Right lobe of liver (tissue), 6 donors: ENCODE data around the gene CACNA1C. TPM values are rescaled to one million over a fixed set of nuclear protein-coding genes. Genes with fewer than 3 reads are reported as not detected.

Experiments used
- ATAC-seq, 4 donors: fragments of 200-7000 bp; cut with Tn5 transposase; one replicate each; pipeline ENCODE4 v1.9.1; 2020; ENCODE audit warnings: mild to moderate bottlenecking in 4 of 4, moderate library complexity in 4 of 4
- DNase-seq, 3 donors: peaks; one replicate each; pipeline ENCODE4 v3.0.0-alpha.2; 2020
- H3K27ac ChIP-seq, 3 donors: fragments of 200-600 bp; one replicate each; pipeline ENCODE4 v1.8.0; 2022
- H3K27me3 ChIP-seq, 2 donors: fragments of 200-600 bp; one replicate each; pipeline ENCODE4 v1.8.0; 2022
- H3K36me3 ChIP-seq, 4 donors: fragments of 200-600 bp; sonication (generic) in 1 of 4; one replicate each; pipeline versions ENCODE4 v1.5.1 to v1.8.0; 2017 to 2022; ENCODE audit warnings: control low read depth in 1 of 4
- H3K4me1 ChIP-seq, 4 donors: fragments of 200-600 bp; sonication (generic) in 1 of 4; one replicate each; pipeline versions ENCODE4 v1.5.1 to v1.8.0; 2017 to 2022; ENCODE audit warnings: control low read depth in 1 of 4
- H3K4me3 ChIP-seq, 3 donors: fragments of 200-600 bp; one replicate each; pipeline ENCODE4 v1.8.0; 2022
- H3K9me3 ChIP-seq, 4 donors: fragments of 200-600 bp; sonication (generic) in 1 of 4; one replicate each; pipeline versions ENCODE4 v1.5.1 to v1.8.0; 2017 to 2022; ENCODE audit warnings: control low read depth in 1 of 4
- POLR2A ChIP-seq: fragments of 450-650 bp; IDR thresholded peaks from one replicate; pipeline ENCODE4 v1.6.1; 2017; ENCODE audit warnings: antibody characterized with exemption, mild to moderate bottlenecking
- WGBS: methylation state at CpG from one replicate; pipeline ENCODE4 v1.1.6; 2018; ENCODE audit warnings: low coverage, low lambda C conversion rate; ENCODE audit not compliant: insufficient coverage; ENCODE audit errors: missing lambda C conversion rate; 5-methylcytosine and 5-hydroxymethylcytosine counted together
- intact Hi-C, 2 donors: fragments of 100-400 bp; cut with DNase I; formaldehyde crosslinking; loops; one replicate each; pipeline versions ENCODE4 v1.11.2 to v1.14.1; 2022
- total RNA-seq, 6 experiments: library from RNA; depleted of rRNA in 2 of 6; stranded (reverse); fragments of >200 nt in 2 of 6; fragmentation: NEBNext Ultra II Directional in 3 of 6; extraction: Animal tissue kit (Norgen Biotek cat#: 25700) in 3 of 6; gene quantifications; one replicate each; pipeline versions ENCODE4 v1.1.0 to v1.2.4, GENCODE V29; 2016 to 2023
- TF ChIP-seq, protein P1 (sequence below), 4 donors: fragments of 200-600 bp in 3 of 4; fragments of 450-650 bp in 1 of 4; IDR thresholded peaks; one replicate each; pipeline versions ENCODE4 v1.5.1 to v1.8.0; 2016 to 2022; ENCODE audit warnings: antibody characterized with exemption in 4 of 4, mild to moderate bottlenecking in 2 of 4
- donor health status: DM: no; HTN: yes; CAD: no.
- donor health status: DM: no; HTN: no; CAD: no.
- donor health status: DM: no; HTN: no; CAD: no.
- donor health status: DM: no; HTN: yes; CAD: no.
- donor health status: DM: no; HTN: yes; CAD: no.

CACNA1C gene
- total RNA-seq, 6 experiments from 2014 or later = 0.18 to 1.0 (median 0.57) TPM

DNA sequence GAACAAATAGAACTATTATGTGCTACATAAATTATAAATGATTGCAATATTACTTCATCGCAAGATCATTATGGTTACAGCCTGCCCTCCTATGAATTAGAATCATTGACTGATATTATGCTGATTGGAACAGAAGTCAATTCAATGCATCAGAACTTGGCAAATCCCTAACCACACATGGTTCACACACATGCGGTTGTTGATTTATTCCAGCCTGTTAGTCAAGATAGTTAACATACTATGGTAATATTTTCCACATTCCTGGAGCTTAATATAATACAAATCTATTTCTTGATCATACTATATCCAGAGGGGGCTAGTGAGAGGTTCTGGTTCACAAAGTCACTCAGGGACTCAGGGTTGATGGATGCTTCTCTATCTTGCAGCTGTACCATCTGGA lies 9.7 kb upstream of the CACNA1C start:
- TF ChIP-seq POLR2A = no peak
- TF ChIP-seq, protein P1, sequence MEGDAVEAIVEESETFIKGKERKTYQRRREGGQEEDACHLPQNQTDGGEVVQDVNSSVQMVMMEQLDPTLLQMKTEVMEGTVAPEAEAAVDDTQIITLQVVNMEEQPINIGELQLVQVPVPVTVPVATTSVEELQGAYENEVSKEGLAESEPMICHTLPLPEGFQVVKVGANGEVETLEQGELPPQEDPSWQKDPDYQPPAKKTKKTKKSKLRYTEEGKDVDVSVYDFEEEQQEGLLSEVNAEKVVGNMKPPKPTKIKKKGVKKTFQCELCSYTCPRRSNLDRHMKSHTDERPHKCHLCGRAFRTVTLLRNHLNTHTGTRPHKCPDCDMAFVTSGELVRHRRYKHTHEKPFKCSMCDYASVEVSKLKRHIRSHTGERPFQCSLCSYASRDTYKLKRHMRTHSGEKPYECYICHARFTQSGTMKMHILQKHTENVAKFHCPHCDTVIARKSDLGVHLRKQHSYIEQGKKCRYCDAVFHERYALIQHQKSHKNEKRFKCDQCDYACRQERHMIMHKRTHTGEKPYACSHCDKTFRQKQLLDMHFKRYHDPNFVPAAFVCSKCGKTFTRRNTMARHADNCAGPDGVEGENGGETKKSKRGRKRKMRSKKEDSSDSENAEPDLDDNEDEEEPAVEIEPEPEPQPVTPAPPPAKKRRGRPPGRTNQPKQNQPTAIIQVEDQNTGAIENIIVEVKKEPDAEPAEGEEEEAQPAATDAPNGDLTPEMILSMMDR (IDR thresholded peaks at IDR 0.05) = no peak
- H3K27me3 ChIP-seq = no peaks in the 10 kb centered on the region
- H3K4me3 ChIP-seq = no peak overlapping the region
- intact Hi-C loops = no loop called here
- no peak for DNase-seq
- WGBS = 90% methylated on average over 2 of the region's 2 CpGs
- H3K27ac ChIP-seq = no peak overlapping the region
- no peaks in the 10 kb centered on the region for H3K9me3 ChIP-seq
- ATAC-seq = no peak
- H3K4me1 ChIP-seq = no peaks in the 10 kb centered on the region
- no peaks in the 10 kb centered on the region for H3K36me3 ChIP-seq

DNA sequence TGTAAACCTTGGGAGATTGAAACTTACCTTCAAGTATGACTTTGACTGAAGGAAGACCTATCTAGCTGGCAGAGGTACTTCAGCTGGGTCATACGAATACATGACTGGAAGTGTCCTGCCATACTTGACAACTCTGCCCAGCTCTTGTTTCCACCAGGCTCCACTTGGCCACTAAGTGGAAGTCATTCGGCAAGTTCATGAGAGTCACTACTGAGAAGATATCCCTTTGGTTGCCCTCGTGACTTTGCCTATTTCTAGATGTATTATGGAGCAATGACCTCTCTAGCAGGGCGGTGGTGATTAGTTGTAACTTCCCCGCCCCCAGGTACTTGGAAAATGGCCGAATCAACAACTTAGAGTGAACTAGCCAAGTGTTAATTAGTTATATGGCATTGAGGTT lies 8.6 kb upstream of the CACNA1C start:
- no peaks in the 10 kb centered on the region for H3K4me1 ChIP-seq
- no peak for TF ChIP-seq POLR2A
- TF ChIP-seq, protein P1 (IDR thresholded peaks at IDR 0.05) = no peak
- H3K27ac ChIP-seq = no peak overlapping the region
- H3K4me3 ChIP-seq = no peak overlapping the region
- intact Hi-C loops = no loop called here
- no peaks in the 10 kb centered on the region for H3K27me3 ChIP-seq
- no peak for DNase-seq
- 60% methylated on average over 5 of the region's 6 CpGs for WGBS
- H3K9me3 ChIP-seq = no peaks in the 10 kb centered on the region
- ATAC-seq = no peak
- no peaks in the 10 kb centered on the region for H3K36me3 ChIP-seq

DNA sequence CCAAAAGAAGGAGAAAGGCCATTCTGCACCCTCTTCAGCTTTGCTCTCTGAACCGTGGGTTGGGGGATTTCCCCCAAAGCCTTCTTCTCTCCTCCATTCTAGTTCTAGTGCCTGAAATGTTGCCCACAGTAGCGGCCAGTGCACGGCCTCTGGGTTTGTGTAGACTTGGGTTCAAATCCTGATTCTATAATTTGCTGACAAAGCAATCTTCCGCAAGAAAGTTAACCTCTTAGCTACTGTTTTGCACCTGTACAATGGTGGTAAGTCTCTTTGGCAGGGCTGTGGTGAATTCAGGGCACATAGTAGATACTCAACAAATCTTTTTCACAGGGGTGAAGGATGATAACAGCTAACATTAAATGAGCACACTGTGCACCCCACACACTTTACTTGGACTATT lies 5.8 kb upstream of the CACNA1C start:
- 53% methylated on average over 3 of the region's 4 CpGs for WGBS
- intact Hi-C loops = no loop called here
- TF ChIP-seq, protein P1 (IDR thresholded peaks at IDR 0.05) = no peak
- TF ChIP-seq POLR2A = no peak
- H3K36me3 ChIP-seq = no peaks in the 10 kb centered on the region
- ATAC-seq = no peak
- peaks cover 0 to 4% of the 10 kb centered on the region in 2 donors for H3K27me3 ChIP-seq
- H3K27ac ChIP-seq = no peak overlapping the region
- H3K9me3 ChIP-seq = no peaks in the 10 kb centered on the region
- no peak for DNase-seq
- H3K4me1 ChIP-seq = no peaks in the 10 kb centered on the region
- H3K4me3 ChIP-seq = no peak overlapping the region

DNA sequence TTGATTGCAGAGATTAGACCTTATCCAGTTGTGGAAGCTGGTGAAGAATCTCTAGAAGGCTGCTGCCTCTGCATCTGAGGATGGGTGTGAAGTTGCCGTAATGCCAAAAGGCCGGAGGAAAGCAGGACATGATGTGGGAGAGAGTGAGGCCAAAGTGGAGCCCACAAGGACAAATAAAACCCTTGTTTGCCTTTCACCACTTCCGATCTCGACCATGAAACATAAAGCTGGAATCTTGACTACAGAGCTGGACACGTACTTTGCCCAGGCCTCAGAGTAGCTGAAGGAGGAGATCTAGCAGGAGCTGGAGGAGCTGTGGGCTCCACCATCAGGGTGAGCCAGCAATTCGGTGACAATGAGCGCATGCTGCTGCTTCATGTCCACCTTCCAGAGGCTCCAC lies 5.0 kb upstream of the CACNA1C start:
- Histone ChIP-seq H3K9me3 (no peaks in the 10 kb centered on the region), H3K36me3 (no peaks in the 10 kb centered on the region), H3K4me1 (no peaks in the 10 kb centered on the region), H3K27me3 (peaks cover 0 to 7% of the 10 kb centered on the region in 2 donors), H3K4me3 (no peak overlapping the region), H3K27ac (no peak overlapping the region)
- intact Hi-C loops = no loop called here
- DNase-seq (no peak), ATAC-seq (no peak)
- 84% methylated on average over 4 of the region's 7 CpGs for WGBS
- TF ChIP-seq, protein P1 (IDR thresholded peaks at IDR 0.05) = no peak
